DMS 273 (cell line): ENCODE results near the gene SIAH1.
A peak's percentile ranks its signal among the peaks of the same experiment; 100 is the strongest.
"Not testable (repeated sequence)": the region's sequence is repeated elsewhere in the genome, so short reads cannot be mapped to it uniquely, and the experiment has no call there.

Experiments used
- DNase-seq: peaks from one replicate; lab custom pipeline; 2025; ENCODE audit not compliant: unreplicated experiment; lab: John Stamatoyannopoulos, UW

Gene SIAH1

DNA sequence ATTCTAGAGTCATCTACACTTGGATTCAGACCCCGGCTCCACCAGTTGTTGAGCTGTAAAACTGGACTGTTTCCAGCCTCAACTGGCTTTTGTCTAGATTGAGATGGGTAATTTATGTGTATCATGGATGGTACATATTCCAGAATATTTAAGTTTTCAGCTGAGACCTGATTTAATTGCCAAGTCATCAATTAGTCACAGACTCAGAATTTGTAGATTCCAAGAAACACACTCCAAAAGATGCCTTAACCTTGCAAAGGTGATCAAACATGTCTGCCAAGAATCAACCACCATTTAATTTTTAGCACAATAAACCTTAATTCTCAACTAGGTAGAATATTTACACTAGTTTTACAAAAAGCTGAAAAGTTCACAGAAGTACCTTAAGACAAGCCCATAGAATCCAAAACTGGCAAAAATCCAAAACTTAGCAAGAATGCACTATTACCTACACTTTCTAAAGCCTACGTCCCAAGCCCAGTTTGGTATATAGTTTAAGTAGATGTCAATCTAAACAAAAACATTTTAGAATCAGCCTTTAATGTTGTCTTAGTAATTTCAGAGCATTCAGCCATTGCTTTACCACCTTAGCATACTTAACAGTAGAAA, 17.7 kb downstream of the SIAH1 start:
- DNase-seq = peak; percentile 36

DNA sequence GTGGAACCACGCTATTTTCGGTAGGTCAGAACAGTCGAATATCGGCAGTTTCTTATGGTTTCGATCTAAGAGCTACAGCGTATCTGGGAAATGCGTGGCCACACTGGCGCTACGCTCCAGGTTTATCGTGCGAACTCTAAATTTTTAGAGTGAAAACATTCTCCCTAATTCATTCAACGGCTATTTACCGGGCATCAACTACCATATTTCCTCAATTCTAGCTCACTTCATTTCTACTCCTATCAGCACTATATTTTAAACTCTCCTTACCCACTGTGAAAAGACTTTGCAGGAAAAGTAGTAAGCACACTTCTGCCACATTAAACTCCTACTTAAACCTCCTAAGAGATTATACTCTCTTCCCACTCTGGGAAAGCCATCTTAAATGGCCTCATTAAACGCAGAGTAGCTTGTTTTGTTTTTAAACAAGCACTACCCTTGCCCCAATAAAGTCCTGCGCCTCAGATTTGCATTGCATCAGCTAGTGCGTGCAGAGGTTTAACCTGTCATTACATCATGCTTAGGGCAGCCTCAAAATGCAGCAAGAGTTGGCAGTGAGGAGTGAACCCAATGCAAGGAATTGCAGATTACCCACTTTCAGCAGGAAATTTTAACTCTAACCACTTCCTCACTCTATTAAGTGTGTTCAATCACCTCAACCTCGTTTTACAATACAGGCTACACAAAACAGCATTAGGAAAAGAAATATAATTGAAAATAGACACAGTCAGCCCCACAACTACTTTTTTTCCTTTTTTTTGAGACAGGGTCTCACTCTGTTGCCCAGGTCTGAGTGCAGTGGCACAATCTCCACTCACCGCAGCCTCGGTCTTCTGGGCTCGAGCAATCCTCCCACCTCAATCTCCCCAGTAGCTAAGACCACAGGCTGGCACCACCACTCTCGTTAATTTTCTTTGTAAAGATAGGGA, 18.8 kb downstream of the SIAH1 start:
- peak; percentile 77 for DNase-seq

GRCh38 chr16:48365601-48366164, 19.5 kb downstream of the SIAH1 start:
- peak; percentile 93 for DNase-seq

- DNase-seq = no peak
Observed at GRCh38 chr16:48365025-48365600, 20.1 kb downstream of the SIAH1 start.

DNA sequence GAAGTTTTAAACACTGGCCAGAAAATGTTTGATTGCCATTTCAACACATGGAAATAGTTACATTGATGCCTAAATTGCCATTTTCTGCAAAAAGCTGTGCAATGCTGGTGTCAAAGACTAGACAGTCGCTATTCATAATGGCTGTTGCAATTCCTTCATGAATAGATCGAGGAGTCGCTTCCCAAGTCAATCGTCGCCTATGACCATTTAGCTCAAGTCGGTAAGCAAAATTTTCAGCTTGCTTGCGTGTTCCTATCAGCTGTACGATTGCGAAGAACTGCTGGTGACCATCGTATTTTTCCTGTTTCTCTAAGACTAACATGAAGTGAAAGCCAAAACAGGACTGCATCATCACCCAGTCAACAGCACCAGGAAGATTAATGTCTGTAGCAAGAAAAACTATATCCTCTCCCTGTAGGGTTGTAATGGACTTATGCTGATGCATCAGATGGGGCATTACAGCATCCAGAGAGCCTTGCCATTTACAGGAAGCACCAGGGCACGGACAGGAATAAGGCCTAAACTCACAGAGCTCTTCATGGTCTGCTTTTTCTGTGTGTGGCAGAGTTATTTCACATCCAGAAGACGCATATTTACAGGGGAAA, 23.6 kb downstream of the SIAH1 start:
- DNase-seq = no peak

- DNase-seq = no peak
Observed at GRCh38 chr16:48361012-48361411, 24.2 kb downstream of the SIAH1 start.

- DNase-seq = no peak
Observed at GRCh38 chr16:48359983-48360382, 25.2 kb downstream of the SIAH1 start.

DNA sequence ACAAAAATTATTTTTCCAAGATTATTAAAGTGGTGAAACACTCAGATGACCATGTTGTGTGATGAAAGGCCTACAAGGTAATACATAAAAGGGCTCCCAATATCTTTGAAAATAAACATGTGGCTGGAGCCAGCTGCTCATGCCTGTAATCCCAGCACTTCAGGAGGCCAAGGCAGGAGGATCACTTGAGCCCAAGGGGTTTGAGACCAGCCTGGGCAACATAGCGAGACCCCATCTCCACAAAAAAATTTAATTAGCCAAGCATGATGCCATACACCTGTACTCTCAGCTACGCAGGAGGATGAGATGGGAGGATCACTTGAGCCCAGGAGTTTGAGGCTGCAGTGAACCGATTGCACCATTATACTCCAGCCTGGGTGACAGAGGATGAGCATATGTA, 26.8 kb downstream of the SIAH1 start:
- no peak for DNase-seq

DNA sequence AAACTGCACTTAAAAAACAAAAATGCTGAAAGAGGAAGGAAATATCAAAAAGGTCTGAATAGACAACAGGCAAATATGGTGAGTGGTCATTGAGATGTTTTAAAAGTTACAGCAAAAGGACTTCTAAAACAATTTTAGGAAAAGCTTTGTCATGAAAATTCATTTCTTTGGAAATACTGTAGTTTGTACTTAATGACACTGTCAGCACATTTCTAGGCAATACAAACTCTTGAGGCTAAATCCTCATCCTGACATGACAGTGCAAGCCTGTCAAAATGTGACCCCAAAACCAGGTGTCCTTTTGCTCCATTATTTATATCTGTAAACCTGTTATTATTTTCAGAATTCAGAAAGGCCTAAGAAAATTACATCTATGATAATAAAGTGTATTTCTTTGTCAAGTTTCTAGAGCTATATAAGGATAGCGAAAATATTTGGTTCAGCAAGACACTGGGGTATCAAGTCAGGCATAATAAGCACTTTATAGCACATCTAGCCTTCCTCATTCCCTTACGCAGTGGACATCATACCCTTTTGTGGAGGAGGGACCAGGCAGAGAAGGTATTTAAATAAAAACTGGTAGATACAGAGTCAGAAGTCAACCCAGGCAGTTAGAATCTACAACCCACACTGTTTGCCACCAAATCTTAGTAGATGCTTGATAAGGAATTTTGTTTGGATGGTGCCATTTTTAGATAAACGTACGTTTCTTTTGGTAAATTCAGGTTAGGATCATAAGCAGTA, 28.4 kb downstream of the SIAH1 start:
- no peak for DNase-seq

GRCh38 chr16:48354877-48355855, 30.0 kb downstream of the SIAH1 start:
- DNase-seq = no peak

GRCh38 chr16:48354385-48354784, 30.8 kb downstream of the SIAH1 start:
- DNase-seq = not testable (repeated sequence)

DNA sequence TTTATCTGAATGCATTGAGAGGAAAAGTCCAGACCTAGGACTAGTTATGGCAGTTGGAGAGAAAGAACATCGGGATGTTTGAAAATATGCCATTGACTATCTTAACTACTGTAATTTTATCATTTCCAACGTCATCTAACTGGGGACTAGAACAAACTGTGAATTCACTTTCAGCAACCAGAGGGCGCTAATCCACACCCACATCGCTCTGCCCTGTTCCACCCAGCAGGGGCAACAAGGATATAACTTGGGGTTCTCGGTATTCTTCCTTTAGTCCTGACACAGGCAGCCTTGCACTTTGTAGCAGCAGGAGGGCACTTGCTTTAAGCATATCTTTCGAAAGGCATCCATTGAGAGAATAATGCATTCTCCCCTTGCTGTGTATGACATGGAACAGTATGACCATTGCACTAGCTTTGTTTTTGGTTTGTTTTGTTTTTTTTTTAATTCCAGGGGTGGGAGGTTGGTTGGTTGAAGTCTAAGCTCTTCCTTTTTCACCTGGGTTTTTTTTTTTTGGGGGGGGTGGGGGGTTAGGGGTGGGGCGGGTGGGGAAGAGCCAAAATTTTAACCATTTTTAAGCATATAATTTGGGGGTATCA, 31.5 kb downstream of the SIAH1 start:
- DNase-seq = peak; percentile 86

- no peak for DNase-seq
Observed at GRCh38 chr16:48352648-48353390, 32.4 kb downstream of the SIAH1 start.

DNA sequence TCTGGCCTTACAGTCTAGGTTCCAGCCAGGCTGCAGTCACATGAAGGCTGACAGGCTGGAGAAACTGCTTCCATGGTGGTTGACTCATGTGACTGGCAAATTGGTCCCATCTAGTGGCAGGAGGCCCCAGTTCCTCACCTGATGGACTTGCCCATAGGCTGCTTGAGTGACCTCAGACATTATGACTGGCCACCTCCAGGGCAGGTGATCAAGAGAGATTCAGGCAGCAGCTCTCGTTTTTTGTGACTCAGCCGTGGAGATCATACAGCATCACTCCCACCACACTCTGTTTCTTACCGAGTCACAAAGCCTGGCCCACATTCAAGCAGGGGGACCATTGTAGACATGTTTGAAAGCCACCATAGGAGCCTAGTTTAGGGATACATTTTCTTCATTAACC, 34.5 kb downstream of the SIAH1 start:
- no peak for DNase-seq

DNA sequence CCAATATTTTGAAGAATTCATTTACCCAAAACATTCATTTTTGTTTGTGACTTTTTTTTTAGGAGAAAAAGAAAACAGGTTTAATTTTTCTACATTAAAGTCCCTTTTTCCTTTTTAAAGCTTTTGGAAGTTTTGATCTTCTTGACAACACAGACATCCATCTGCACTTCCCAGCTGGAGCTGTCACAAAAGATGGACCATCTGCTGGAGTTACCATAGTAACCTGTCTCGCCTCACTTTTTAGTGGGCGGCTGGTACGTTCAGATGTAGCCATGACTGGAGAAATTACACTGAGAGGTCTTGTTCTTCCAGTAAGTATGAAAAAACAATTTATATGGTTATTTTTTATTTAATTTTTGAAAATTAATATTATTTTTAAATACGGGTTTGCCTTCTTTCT, 37.2 kb downstream of the SIAH1 start:
- peak; percentile 90 for DNase-seq

- peak; percentile 24 for DNase-seq
Observed at GRCh38 chr16:48347191-48347865, 37.9 kb downstream of the SIAH1 start.

GRCh38 chr16:48342591-48342990, 42.6 kb downstream of the SIAH1 start:
- DNase-seq = no peak

DNA sequence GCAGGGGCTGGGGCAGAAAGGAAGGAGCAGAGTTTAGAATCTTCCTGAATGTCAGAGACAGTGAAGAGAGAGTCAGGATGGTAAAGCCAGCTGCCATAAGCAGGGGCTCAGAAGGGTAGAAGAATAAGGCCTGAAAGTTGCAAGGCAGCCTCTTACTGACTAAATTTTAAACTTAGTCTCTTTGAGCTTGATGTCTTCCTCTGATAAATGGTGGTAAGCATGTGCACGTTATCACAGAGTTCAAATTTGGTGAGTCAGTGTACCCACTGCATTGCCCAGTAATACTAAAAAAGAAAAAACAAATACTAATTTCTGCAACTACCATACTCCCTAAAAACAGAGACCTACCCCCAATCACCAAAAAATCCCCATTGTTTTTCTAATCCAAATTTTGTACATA, 45.2 kb downstream of the SIAH1 start:
- no peak for DNase-seq
